Muscle of leg (tissue), 11 donors: Measurements from ENCODE around the gene ZNF296. TPM values are rescaled to one million over a fixed set of nuclear protein-coding genes. Genes with fewer than 3 reads are reported as not detected.

Experiments used
- DNase-seq: peaks from one replicate; pipeline ENCODE4 v3.0.0; 2013
- H3K27ac ChIP-seq: one replicate; pipeline ENCODE4 v1.5.1; 2013; ENCODE audit warnings: mild to moderate bottlenecking, low read length, control low read depth
- H3K27me3 ChIP-seq: one replicate; pipeline ENCODE4 v1.6.1; 2013; ENCODE audit warnings: low read length; ENCODE audit not compliant: control insufficient read depth, insufficient read depth
- H3K36me3 ChIP-seq: one replicate; pipeline ENCODE4 v1.6.1; 2013; ENCODE audit warnings: low read length; ENCODE audit not compliant: control insufficient read depth, insufficient read depth
- H3K4me1 ChIP-seq: one replicate; pipeline ENCODE4 v1.6.1; 2013; ENCODE audit warnings: low read length; ENCODE audit not compliant: control insufficient read depth, insufficient read depth
- H3K4me3 ChIP-seq: one replicate; pipeline ENCODE4 v1.5.1; 2013; ENCODE audit warnings: low read length, control low read depth
- H3K9me3 ChIP-seq: replicated peaks from 2 replicates; pipeline ENCODE4 v1.6.1; 2013; ENCODE audit warnings: low read depth, low read length; ENCODE audit not compliant: control insufficient read depth
- WGBS: methylation state at CpG from one replicate; pipeline ENCODE4 v1.1.5; 2013; ENCODE audit warnings: missing lambda C conversion rate; ENCODE audit not compliant: insufficient coverage; 5-methylcytosine and 5-hydroxymethylcytosine counted together
- polyA plus RNA-seq, 8 donors: library from polyadenylated mRNA; unstranded; fragments of 120-200 nt; gene quantifications; one replicate each; pipeline versions ENCODE4 v1.2.1 to v1.2.3, GENCODE V29; 2013; ENCODE audit warnings: inconsistent platforms in 1 of 8, low replicate concordance in 1 of 8; ENCODE audit not compliant: insufficient read length in 8 of 8, insufficient read depth in 1 of 8
- total RNA-seq: library from RNA; stranded (reverse); fragments of 120-200 nt; gene quantifications from one replicate; pipeline ENCODE4 v1.2.4, GENCODE V29; 2013

Gene ZNF296
- total and polyA plus RNA-seq, 9 donors, result 0.13 to 1.5 (median 0.65) TPM

GRCh38 chr19:45097776-45098520, 21.7 kb upstream of the ZNF296 start:
- Histone ChIP-seq H3K4me1 (peaks cover 74% of the 10 kb centered on the region), H3K4me3 (no peak overlapping the region), H3K27ac (no peak overlapping the region), H3K9me3 (no peaks in the 10 kb centered on the region), H3K27me3 (no peaks in the 10 kb centered on the region), H3K36me3 (peaks cover 10% of the 10 kb centered on the region)
- WGBS, result 78% methylated on average over 13 of the region's 16 CpGs
- peak; percentile 45 for DNase-seq

- peaks cover 10% of the 10 kb centered on the region for H3K36me3 ChIP-seq
- WGBS, result 75% methylated on average over 5 of the region's 7 CpGs
- H3K27ac ChIP-seq, result no peak overlapping the region
- no peak for DNase-seq
- H3K27me3 ChIP-seq, result no peaks in the 10 kb centered on the region
- no peaks in the 10 kb centered on the region for H3K9me3 ChIP-seq
- no peak overlapping the region for H3K4me3 ChIP-seq
- peaks cover 68% of the 10 kb centered on the region for H3K4me1 ChIP-seq
These were observed 21.1 kb upstream of the ZNF296 start for GRCh38 chr19:45097450-45097775.

GRCh38 chr19:45096700-45097099, 20.4 kb upstream of the ZNF296 start:
- Histone ChIP-seq H3K9me3 (no peaks in the 10 kb centered on the region), H3K4me1 (peaks cover 62% of the 10 kb centered on the region), H3K27ac (no peak overlapping the region), H3K36me3 (peaks cover 10% of the 10 kb centered on the region), H3K27me3 (no peaks in the 10 kb centered on the region), H3K4me3 (no peak overlapping the region)
- no peak for DNase-seq
- WGBS, result 85% methylated on average over 7 of the region's 7 CpGs

GRCh38 chr19:45095496-45096413, 19.5 kb upstream of the ZNF296 start:
- H3K4me3 ChIP-seq, result no peak overlapping the region
- H3K27ac ChIP-seq, result no peak overlapping the region
- 94% methylated on average over 12 of the region's 14 CpGs for WGBS
- H3K27me3 ChIP-seq, result no peaks in the 10 kb centered on the region
- peaks cover 12% of the 10 kb centered on the region for H3K36me3 ChIP-seq
- no peak for DNase-seq
- peaks cover 65% of the 10 kb centered on the region for H3K4me1 ChIP-seq
- H3K9me3 ChIP-seq, result no peaks in the 10 kb centered on the region

GRCh38 chr19:45094707-45095106, 18.4 kb upstream of the ZNF296 start:
- no peak overlapping the region for H3K4me3 ChIP-seq
- H3K4me1 ChIP-seq, result peaks cover 59% of the 10 kb centered on the region
- 87% methylated on average over 5 of the region's 5 CpGs for WGBS
- no peaks in the 10 kb centered on the region for H3K27me3 ChIP-seq
- no peak overlapping the region for H3K27ac ChIP-seq
- DNase-seq, result no peak
- peaks cover 16% of the 10 kb centered on the region for H3K36me3 ChIP-seq
- no peaks in the 10 kb centered on the region for H3K9me3 ChIP-seq

- no peaks in the 10 kb centered on the region for H3K9me3 ChIP-seq
- H3K4me3 ChIP-seq, result peak overlapping the region; percentile 69
- 71% methylated on average over 5 of the region's 9 CpGs for WGBS
- H3K36me3 ChIP-seq, result peaks cover 18% of the 10 kb centered on the region
- no peak for DNase-seq
- H3K4me1 ChIP-seq, result peaks cover 53% of the 10 kb centered on the region
- H3K27ac ChIP-seq, result no peak overlapping the region
- no peaks in the 10 kb centered on the region for H3K27me3 ChIP-seq
These were observed 17.9 kb upstream of the ZNF296 start for GRCh38 chr19:45094137-45094536.

- peak; percentile 99 for DNase-seq
- Histone ChIP-seq H3K36me3 (peaks cover 22% of the 10 kb centered on the region), H3K27ac (peak within 1 kb of the TSS; percentile 99), H3K4me3 (peak within 1 kb of the TSS; percentile 69), H3K9me3 (no peaks in the 10 kb centered on the region), H3K27me3 (no peaks in the 10 kb centered on the region), H3K4me1 (peaks cover 42% of the 10 kb centered on the region)
- under 1% methylated on average over 103 of the region's 103 CpGs for WGBS
These were observed 16.7 kb upstream of the ZNF296 start, which contains the start of gene PPP1R37 for GRCh38 chr19:45092747-45093678. Gene PPP1R37 (plus strand): TSS chr19:45093179. CDS start chr19:45093326, 147 bp downstream.

GRCh38 chr19:45091031-45091923, 15.0 kb upstream of the ZNF296 start:
- peak; percentile 99 for DNase-seq
- peak overlapping the region; percentile 69 for H3K4me3 ChIP-seq
- WGBS, result 3% methylated on average over 52 of the region's 64 CpGs
- no peaks in the 10 kb centered on the region for H3K27me3 ChIP-seq
- peaks cover 32% of the 10 kb centered on the region for H3K36me3 ChIP-seq
- peak overlapping the region; percentile 99 for H3K27ac ChIP-seq
- no peaks in the 10 kb centered on the region for H3K9me3 ChIP-seq
- H3K4me1 ChIP-seq, result peaks cover 28% of the 10 kb centered on the region

GRCh38 chr19:45090606-45091005, 14.3 kb upstream of the ZNF296 start:
- Histone ChIP-seq H3K4me1 (peaks cover 23% of the 10 kb centered on the region), H3K4me3 (peak overlapping the region; percentile 47), H3K9me3 (no peaks in the 10 kb centered on the region), H3K27ac (peak overlapping the region; percentile 80), H3K27me3 (no peaks in the 10 kb centered on the region), H3K36me3 (peaks cover 29% of the 10 kb centered on the region)
- WGBS, result 10% methylated on average over 2 of the region's 5 CpGs
- DNase-seq, result no peak
